K562 (cell line): ENCODE measurements around the gene TCHP.

Source experiments
- POLR2AphosphoS5 ChIP-seq: IDR thresholded peaks from 2 replicates; pipeline ENCODE4 v1.6.1; 2011; ENCODE audit warnings: mild to moderate bottlenecking, low read depth, low read length, moderate library complexity; ENCODE audit not compliant: control insufficient read depth, insufficient read depth
- TCF7L2 ChIP-seq: fragments of 150-350 bp; IDR thresholded peaks from 2 replicates; pipeline ENCODE4 v1.6.1; 2016; ENCODE audit warnings: low read depth, mild to moderate bottlenecking, low read length, moderate library complexity
- THRA ChIP-seq: fragments of 450-650 bp; IDR thresholded peaks from 2 replicates; pipeline ENCODE4 v1.6.1; 2017; ENCODE audit warnings: mild to moderate bottlenecking, moderate library complexity
- ZNF41 ChIP-seq: fragments of 250-450 bp; sonication (Bioruptor Pico); conservative IDR thresholded peaks from 2 replicates; pipeline ENCODE4 v1.4.0; 2020; ENCODE audit warnings: mild to moderate bottlenecking
- TF ChIP-seq, protein P1 (sequence below), 3 experiments: IDR thresholded peaks in 2 of 3; conservative IDR thresholded peaks in 1 of 3; 2 replicates each; pipeline ENCODE4 v1.5.1; 2011 to 2012; ENCODE audit warnings: low read length in 3 of 3, mild to moderate bottlenecking in 3 of 3, control low read depth in 2 of 3, improper control_type of control experiment in 1 of 3, inconsistent platforms in 1 of 3, low read depth in 1 of 3, mixed read lengths in 1 of 3, moderate library complexity in 1 of 3; ENCODE audit not compliant: insufficient read depth in 2 of 3

- TF ChIP-seq, protein P1, sequence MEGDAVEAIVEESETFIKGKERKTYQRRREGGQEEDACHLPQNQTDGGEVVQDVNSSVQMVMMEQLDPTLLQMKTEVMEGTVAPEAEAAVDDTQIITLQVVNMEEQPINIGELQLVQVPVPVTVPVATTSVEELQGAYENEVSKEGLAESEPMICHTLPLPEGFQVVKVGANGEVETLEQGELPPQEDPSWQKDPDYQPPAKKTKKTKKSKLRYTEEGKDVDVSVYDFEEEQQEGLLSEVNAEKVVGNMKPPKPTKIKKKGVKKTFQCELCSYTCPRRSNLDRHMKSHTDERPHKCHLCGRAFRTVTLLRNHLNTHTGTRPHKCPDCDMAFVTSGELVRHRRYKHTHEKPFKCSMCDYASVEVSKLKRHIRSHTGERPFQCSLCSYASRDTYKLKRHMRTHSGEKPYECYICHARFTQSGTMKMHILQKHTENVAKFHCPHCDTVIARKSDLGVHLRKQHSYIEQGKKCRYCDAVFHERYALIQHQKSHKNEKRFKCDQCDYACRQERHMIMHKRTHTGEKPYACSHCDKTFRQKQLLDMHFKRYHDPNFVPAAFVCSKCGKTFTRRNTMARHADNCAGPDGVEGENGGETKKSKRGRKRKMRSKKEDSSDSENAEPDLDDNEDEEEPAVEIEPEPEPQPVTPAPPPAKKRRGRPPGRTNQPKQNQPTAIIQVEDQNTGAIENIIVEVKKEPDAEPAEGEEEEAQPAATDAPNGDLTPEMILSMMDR (IDR thresholded peaks at IDR 0.05 in 2 of 3, conservative IDR thresholded peaks at IDR 0.05 in 1 of 3; ENCODE audit: insufficient read depth in 2 of 3, low read depth in 1 of 3, low read length in 3 of 3): no peak
- TF ChIP-seq THRA: no peak
- no peak for TF ChIP-seq ZNF41 (CRISPR knock-in tag)
- TF ChIP-seq POLR2AphosphoS5: no peak
- TF ChIP-seq TCF7L2: no peak
These were observed 16.0 kb downstream of the TCHP start for GRCh38 chr12:109916045-109916444.
